A549 (cell line): ENCODE data around the gene CHD9. TPM values are rescaled to one million over a fixed set of nuclear protein-coding genes. Genes with fewer than 3 reads are reported as not detected.
A peak's percentile ranks its signal among the peaks of the same experiment; 100 is the strongest.
"Not testable (repeated sequence)": the region's sequence is repeated elsewhere in the genome, so short reads cannot be mapped to it uniquely, and the experiment has no call there.

ENCODE experiments used
- ATAC-seq, 2 experiments: fragments of 200-7000 bp in 1 of 2; fragments of >200 bp in 1 of 2; cut with Nextera tagmentation in 1 of 2; cut with Tn5 transposase in 1 of 2; 3 replicates each; pipeline versions ENCODE4 v1.8.0 to v1.9.1; 2018 to 2020; ENCODE audit warnings: mild to moderate bottlenecking in 1 of 2, moderate library complexity in 1 of 2
- CTCF ChIA-PET: fragments of 300-600 bp; sonication (Branson Sonifier 250); formaldehyde crosslinking; extraction: SDS; loops from one replicate; lab custom pipeline; 2021; ENCODE audit warnings: antibody characterized with exemption, inconsistent platforms; lab: Yijun Ruan, JAX
- POLR2A ChIA-PET: fragments of 350-600 bp; formaldehyde crosslinking; extraction: SDS; loops from one replicate; lab custom pipeline; 2021; ENCODE audit warnings: antibody characterized with exemption, inconsistent platforms; lab: Yijun Ruan, JAX
- DNase-seq, 2 experiments: peaks; one replicate each; pipeline versions ENCODE4 v3.0.0 to v3.0.0-alpha.2; 2011 to 2016; ENCODE audit warnings: low read depth in 1 of 2, low spot score in 1 of 2
- FAIRE-seq: peaks from 2 replicates; lab custom pipeline; 2011; peaks lifted over from hg19 to GRCh38; lab: Jason Lieb, UNC
- H3K27ac ChIP-seq, 2 experiments: fragments of >200 bp; sonication (Bioruptor Twin); formaldehyde crosslinking; 3 replicates each; pipeline ENCODE4 v1.5.1; 2016 to 2017
- H3K4me1 ChIP-seq: fragments of >200 bp; sonication (Bioruptor Twin); formaldehyde crosslinking; 3 replicates; pipeline ENCODE4 v1.6.1; 2016
- H3K4me2 ChIP-seq: fragments of >200 bp; sonication (Bioruptor Twin); formaldehyde crosslinking; 3 replicates; pipeline ENCODE4 v1.6.1; 2016
- H3K4me3 ChIP-seq: fragments of >200 bp; sonication (Bioruptor Twin); formaldehyde crosslinking; 3 replicates; pipeline ENCODE4 v1.5.1; 2016
- H3K9me3 ChIP-seq: fragments of >200 bp; sonication (Bioruptor Twin); formaldehyde crosslinking; 3 replicates; pipeline ENCODE4 v1.6.1; 2016
- ATOH8 ChIP-seq: fragments of 250-450 bp; sonication (Bioruptor Pico); IDR thresholded peaks from 2 replicates; pipeline ENCODE4 v1.5.0; 2020; ENCODE audit warnings: low read depth, mild to moderate bottlenecking, moderate library complexity
- BCL3 ChIP-seq: fragments of >200 bp; sonication (Bioruptor Twin); formaldehyde crosslinking; IDR thresholded peaks from 3 replicates; pipeline ENCODE4 v1.6.1; 2016
- CEBPB ChIP-seq, 2 experiments: fragments of >200 bp in 1 of 2; sonication (Bioruptor Twin) in 1 of 2; formaldehyde crosslinking in 1 of 2; IDR thresholded peaks; 2 replicates each; pipeline ENCODE4 v1.6.1; 2012 to 2016
- EHMT2 ChIP-seq: fragments of 200-600 bp; sonication (generic); IDR thresholded peaks from 2 replicates; pipeline ENCODE4 v1.6.1; 2016; ENCODE audit warnings: antibody characterized with exemption, low read depth, mild to moderate bottlenecking, moderate library complexity
- ESRRA ChIP-seq: fragments of 150-350 bp; IDR thresholded peaks from 2 replicates; pipeline ENCODE4 v1.6.1; 2014; ENCODE audit warnings: mild to moderate bottlenecking, low read length, borderline replicate concordance
- FOSB ChIP-seq: fragments of 250-450 bp; sonication (Bioruptor Pico); IDR thresholded peaks from 2 replicates; pipeline ENCODE4 v1.5.0; 2020; ENCODE audit warnings: mild to moderate bottlenecking, moderate library complexity
- FOSL2 ChIP-seq, 2 experiments: fragments of 450-650 bp in 1 of 2; fragments of >200 bp in 1 of 2; sonication (Bioruptor Twin) in 1 of 2; formaldehyde crosslinking; IDR thresholded peaks; 2 replicates each; pipeline versions ENCODE4 v1.5.0 to v1.6.1; 2016 to 2020; ENCODE audit warnings: mild to moderate bottlenecking in 1 of 2, moderate library complexity in 1 of 2
- FOXS1 ChIP-seq: fragments of 250-450 bp; sonication (Bioruptor Pico); IDR thresholded peaks from 2 replicates; pipeline ENCODE4 v1.5.0; 2020; ENCODE audit warnings: mild to moderate bottlenecking, moderate library complexity
- HES2 ChIP-seq: fragments of >200 bp; sonication (Bioruptor Twin); formaldehyde crosslinking; IDR thresholded peaks from 2 replicates; pipeline ENCODE4 v1.6.1; 2016
- HOXA7 ChIP-seq: fragments of 250-450 bp; sonication (Bioruptor Pico); IDR thresholded peaks from 2 replicates; pipeline ENCODE4 v1.5.0; 2020; ENCODE audit warnings: mild to moderate bottlenecking, moderate library complexity
- HOXB13 ChIP-seq: fragments of 250-450 bp; sonication (Bioruptor Pico); IDR thresholded peaks from 2 replicates; pipeline ENCODE4 v1.5.0; 2020; ENCODE audit warnings: low read depth, mild to moderate bottlenecking, moderate library complexity
- HOXB5 ChIP-seq: fragments of 250-450 bp; sonication (Bioruptor Pico); IDR thresholded peaks from 2 replicates; pipeline ENCODE4 v1.5.0; 2020; ENCODE audit warnings: mild to moderate bottlenecking, moderate library complexity
- JUN ChIP-seq, 2 experiments: fragments of >200 bp; sonication (Bioruptor Twin); formaldehyde crosslinking; IDR thresholded peaks; 2 replicates in 1 of 2; 3 replicates in 1 of 2; pipeline ENCODE4 v1.6.1; 2016 to 2017
- KDM5A ChIP-seq: fragments of 200-600 bp; sonication (generic); IDR thresholded peaks from 2 replicates; pipeline ENCODE4 v1.6.1; 2016; ENCODE audit warnings: antibody characterized with exemption, mild to moderate bottlenecking
- MAFK ChIP-seq: fragments of 450-650 bp; IDR thresholded peaks from 2 replicates; pipeline ENCODE4 v1.6.1; 2014; ENCODE audit not compliant: partially characterized antibody
- MAX ChIP-seq: IDR thresholded peaks from 2 replicates; pipeline ENCODE4 v1.6.1; 2012
- NFE2L2 ChIP-seq: fragments of 150-350 bp; conservative IDR thresholded peaks from 2 replicates; pipeline ENCODE4 v1.6.1; 2014; ENCODE audit warnings: low read length
- NPAS2 ChIP-seq: fragments of 250-450 bp; sonication (Bioruptor Pico); IDR thresholded peaks from 2 replicates; pipeline ENCODE4 v1.8.0; 2022; ENCODE audit warnings: mild to moderate bottlenecking, moderate library complexity, borderline replicate concordance
- PHF8 ChIP-seq: fragments of 200-600 bp; sonication (generic); IDR thresholded peaks from 2 replicates; pipeline ENCODE4 v1.6.1; 2016; ENCODE audit warnings: low read depth, mild to moderate bottlenecking, antibody characterized with exemption, moderate library complexity, borderline replicate concordance
- POLR2A ChIP-seq: IDR thresholded peaks from 2 replicates; pipeline ENCODE4 v1.6.1; 2012; ENCODE audit warnings: mild to moderate bottlenecking, low read length
- RCOR1 ChIP-seq: fragments of 150-350 bp; IDR thresholded peaks from 2 replicates; pipeline ENCODE4 v1.6.1; 2014; ENCODE audit warnings: antibody characterized with exemption, low read length, low read depth
- RFX5 ChIP-seq: fragments of 450-650 bp; IDR thresholded peaks from 2 replicates; pipeline ENCODE4 v1.7.1; 2014; ENCODE audit warnings: antibody characterized with exemption, mild to moderate bottlenecking, moderate library complexity
- TFCP2L1 ChIP-seq: fragments of 250-450 bp; sonication (Bioruptor Pico); IDR thresholded peaks from 2 replicates; pipeline ENCODE4 v1.5.0; 2021; ENCODE audit warnings: mild to moderate bottlenecking
- TP53 ChIP-seq: fragments of 250-450 bp; sonication (Bioruptor Pico); IDR thresholded peaks from 2 replicates; pipeline ENCODE4 v1.5.0; 2021; ENCODE audit warnings: mild to moderate bottlenecking, moderate library complexity
- USF2 ChIP-seq: fragments of 450-650 bp; IDR thresholded peaks from 2 replicates; pipeline ENCODE4 v1.6.1; 2014; ENCODE audit warnings: antibody characterized with exemption
- ZFP36 ChIP-seq: fragments of 450-650 bp; IDR thresholded peaks from 2 replicates; pipeline ENCODE4 v1.6.1; 2014; ENCODE audit warnings: borderline replicate concordance; ENCODE audit not compliant: partially characterized antibody
- ZNF302 ChIP-seq: fragments of 250-450 bp; sonication (Bioruptor Pico); IDR thresholded peaks from 2 replicates; pipeline ENCODE4 v1.9.0; 2021; ENCODE audit warnings: inconsistent platforms, mild to moderate bottlenecking, moderate library complexity
- ZSCAN20 ChIP-seq: fragments of 250-450 bp; sonication (Bioruptor Pico); IDR thresholded peaks from 2 replicates; pipeline ENCODE4 v1.8.0; 2022; ENCODE audit warnings: mild to moderate bottlenecking, moderate library complexity
- WGBS: methylation state at CpG from one replicate; pipeline ENCODE4 v1.1.6; 2017; ENCODE audit errors: missing lambda C conversion rate; 5-methylcytosine and 5-hydroxymethylcytosine counted together
- polyA plus RNA-seq, 4 experiments: library from polyadenylated mRNA; depleted of rRNA in 3 of 4; stranded (reverse); fragments of >200 nt; fragmentation: RNase III in 1 of 4; extraction: RNeasy Plus Mini Kit Qiagen cat#74134 plus additional on column Dnase treatment in 1 of 4; gene quantifications; 2 replicates in 3 of 4; 3 replicates in 1 of 4; pipeline ENCODE4 v1.2.3, GENCODE V29; 2011 to 2017

The CHD9 gene
- polyA plus RNA-seq, 2 of the 4 experiments (the other 2 are of a cell fraction), result 17.8 to 51.6 TPM

GRCh38 chr16:53176434-53176833 lies 121.6 kb downstream of the CHD9 start:
- no peak for ATAC-seq
- TF ChIP-seq ZSCAN20 (CRISPR knock-in tag) (no peak), POLR2A (no peak), TFCP2L1 (CRISPR knock-in tag) (no peak), USF2 (no peak), FOSB (CRISPR knock-in tag) (no peak), NPAS2 (CRISPR knock-in tag) (no peak)
- FAIRE-seq, result no peak
- POLR2A ChIA-PET, result no interaction called here
- no peaks in the 10 kb centered on the region for H3K9me3 ChIP-seq
- CTCF ChIA-PET, result no interaction called here
- no peak overlapping the region for H3K4me2 ChIP-seq
- H3K27ac ChIP-seq, result no peak overlapping the region
- no peak for DNase-seq
- no peaks in the 10 kb centered on the region for H3K4me1 ChIP-seq
- H3K4me3 ChIP-seq, result no peak overlapping the region

- no peak for TF ChIP-seq NFE2L2
- no peak for TF ChIP-seq PHF8
- no peak for TF ChIP-seq FOSL2 (IDR thresholded peaks at IDR 0.05)
- peak; percentile 44; the same call in 1 of the 2 replicates for TF ChIP-seq FOSL2 (CRISPR knock-in tag; IDR thresholded peaks at IDR 0.05)
- TF ChIP-seq EHMT2, result no peak
- TF ChIP-seq JUN (IDR thresholded peaks at IDR 0.05), result no peak
- TF ChIP-seq CEBPB (IDR thresholded peaks at IDR 0.05), result peak; percentile 31 to 38; a peak in 2 of 4 replicates
- TF ChIP-seq RCOR1, result no peak
- no peak for TF ChIP-seq ZFP36
- TF ChIP-seq KDM5A, result no peak
- Histone ChIP-seq H3K4me2 (peak overlapping the region; percentile 19; the same call in 2 of the 3 replicates), H3K4me3 (no peak overlapping the region), H3K4me1 (peaks cover 10% of the 10 kb centered on the region; the same call in 1 of the 3 replicates), H3K27ac (peak overlapping the region; percentile 23 to 37; a peak in 2 of 6 replicates), H3K9me3 (peaks cover 23% of the 10 kb centered on the region)
- ChIA-PET POLR2A (no interaction called here), CTCF (no interaction called here)
- peak; percentile 76 for FAIRE-seq
- WGBS, result 37% methylated on average over 4 of the region's 4 CpGs
- peak in 1 of 2 experiments; percentile 48 for DNase-seq
- ATAC-seq, result no peak
Measured at GRCh38 chr16:53183442-53183841, 128.7 kb downstream of the CHD9 start.

- ATAC-seq, POLR2A ChIA-PET, CTCF ChIA-PET: not testable (repeated sequence)
Measured at GRCh38 chr16:53185741-53186140, 130.9 kb downstream of the CHD9 start.

GRCh38 chr16:53187775-53188174 lies 133.0 kb downstream of the CHD9 start:
- Histone ChIP-seq H3K4me3 (no peak overlapping the region), H3K4me2 (no peak overlapping the region), H3K4me1 (peaks cover 10% of the 10 kb centered on the region; the same call in 1 of the 3 replicates), H3K27ac (no peak overlapping the region), H3K9me3 (peaks cover 23% of the 10 kb centered on the region)
- 94% methylated on average over 1 of the region's 1 CpG for WGBS
- DNase-seq (no peak), ATAC-seq (no peak), FAIRE-seq (no peak)
- ChIA-PET CTCF (no interaction called here), POLR2A (no interaction called here)
- TF ChIP-seq FOXS1, result no peak
- TF ChIP-seq RFX5, result no peak
- no peak for TF ChIP-seq HOXB13
- TF ChIP-seq NFE2L2, result no peak
- no peak for TF ChIP-seq TFCP2L1 (CRISPR knock-in tag)
- no peak for TF ChIP-seq ATOH8 (CRISPR knock-in tag)
- no peak for TF ChIP-seq ESRRA
- no peak for TF ChIP-seq HES2
- TF ChIP-seq BCL3, result no peak
- TF ChIP-seq TP53 (CRISPR knock-in tag), result no peak
- no peak for TF ChIP-seq MAX
- TF ChIP-seq FOSB (CRISPR knock-in tag), result no peak
- no peak for TF ChIP-seq HOXA7 (CRISPR knock-in tag)
- TF ChIP-seq ZFP36, result no peak
- no peak for TF ChIP-seq ZNF302 (CRISPR knock-in tag)
- no peak for TF ChIP-seq MAFK
- no peak for TF ChIP-seq HOXB5 (CRISPR knock-in tag)

More at GRCh38 chr16:53185741-53186140, 130.9 kb downstream of the CHD9 start:
- WGBS, result 70% methylated on average over 3 of the region's 3 CpGs
- peak; percentile 5 for TF ChIP-seq ZFP36
- not testable (repeated sequence) for FAIRE-seq, H3K27ac ChIP-seq, H3K4me2 ChIP-seq, H3K4me3 ChIP-seq
- Histone ChIP-seq H3K4me1 (peaks cover 10% of the 10 kb centered on the region; the same call in 1 of the 3 replicates), H3K9me3 (peaks cover 23% of the 10 kb centered on the region)
- DNase-seq, result peak in 1 of 2 experiments; percentile 11
